Choroid plexus epithelial cell (primary cell): ENCODE data around the gene STT3A.

ENCODE experiments used
- DNase-seq: peaks from one replicate; pipeline ENCODE4 v3.0.0-alpha.2; 2010; ENCODE audit warnings: low read depth
- H3K4me3 ChIP-seq: 2 replicates; pipeline ENCODE4 v1.5.1; 2011; ENCODE audit warnings: low read depth, mild to moderate bottlenecking, control low read depth, low read length, moderate library complexity
- CTCF ChIP-seq: conservative IDR thresholded peaks from 2 replicates; pipeline ENCODE4 v1.5.1; 2011; ENCODE audit warnings: low read depth, mild to moderate bottlenecking, control low read depth, inconsistent platforms, low read length, moderate library complexity

The STT3A gene

DNA sequence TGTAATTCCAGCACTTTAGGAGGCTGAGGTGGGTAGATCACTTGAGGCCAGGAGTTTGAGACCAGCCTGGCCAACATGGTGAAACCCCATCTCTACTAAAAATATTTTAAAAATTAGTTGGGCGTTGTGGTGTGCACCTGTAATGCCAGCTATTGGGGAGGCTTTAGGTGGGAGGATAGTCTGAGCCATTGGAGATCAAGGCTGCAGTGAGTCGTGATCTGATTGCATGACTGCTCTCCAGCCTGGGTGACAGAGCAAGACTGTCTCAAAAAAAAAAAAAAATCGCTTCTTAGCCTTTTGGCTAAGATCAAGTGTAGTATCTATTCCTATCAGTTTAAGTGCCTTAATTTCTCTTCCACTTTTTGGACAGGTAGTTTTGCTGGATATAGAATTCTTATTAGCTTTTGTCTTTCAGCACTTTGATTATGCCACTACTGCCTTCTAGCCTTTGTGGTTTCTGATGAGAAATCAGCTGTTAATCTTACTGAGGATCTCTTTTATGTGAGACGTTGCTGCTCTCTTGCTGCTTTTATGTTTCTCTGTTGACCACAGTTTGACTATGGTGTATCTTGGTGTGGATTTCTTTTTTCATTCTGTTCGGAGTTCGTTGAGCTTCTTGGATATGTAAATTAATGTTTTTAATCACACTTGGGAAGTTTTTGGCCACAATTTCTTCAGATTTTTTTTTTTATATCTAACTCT, 57.0 kb downstream of the STT3A start:
- DNase-seq, result no peak
- no peak overlapping the region for H3K4me3 ChIP-seq
- no peak for TF ChIP-seq CTCF

DNA sequence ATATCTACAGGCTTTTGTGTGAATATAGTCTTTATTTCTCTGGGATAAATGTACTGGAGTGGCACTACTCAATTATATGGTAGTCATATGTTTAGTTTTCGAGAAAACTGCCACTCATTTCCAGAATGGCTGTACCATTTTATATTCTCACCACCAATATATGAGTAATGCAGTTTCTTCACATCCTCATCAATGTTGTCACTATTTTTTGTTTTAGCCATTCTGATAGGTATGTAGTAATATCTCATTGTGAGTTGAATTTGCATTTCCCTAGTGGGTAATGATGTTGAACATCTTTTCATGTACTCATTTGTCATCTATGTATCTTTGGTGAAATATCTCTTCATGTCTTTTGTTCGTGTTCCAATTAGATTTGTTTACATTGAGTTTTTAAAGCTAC, 70.0 kb downstream of the STT3A start:
- TF ChIP-seq CTCF, result no peak
- no peak for DNase-seq
- H3K4me3 ChIP-seq, result no peak overlapping the region

- no peak overlapping the region for H3K4me3 ChIP-seq
- TF ChIP-seq CTCF, result no peak
- peak; percentile 7 for DNase-seq
Observed at GRCh38 chr11:125663910-125664309, 71.3 kb downstream of the STT3A start.

GRCh38 chr11:125667151-125667550, 74.5 kb downstream of the STT3A start:
- TF ChIP-seq CTCF, result no peak
- no peak overlapping the region for H3K4me3 ChIP-seq
- DNase-seq, result no peak

DNA sequence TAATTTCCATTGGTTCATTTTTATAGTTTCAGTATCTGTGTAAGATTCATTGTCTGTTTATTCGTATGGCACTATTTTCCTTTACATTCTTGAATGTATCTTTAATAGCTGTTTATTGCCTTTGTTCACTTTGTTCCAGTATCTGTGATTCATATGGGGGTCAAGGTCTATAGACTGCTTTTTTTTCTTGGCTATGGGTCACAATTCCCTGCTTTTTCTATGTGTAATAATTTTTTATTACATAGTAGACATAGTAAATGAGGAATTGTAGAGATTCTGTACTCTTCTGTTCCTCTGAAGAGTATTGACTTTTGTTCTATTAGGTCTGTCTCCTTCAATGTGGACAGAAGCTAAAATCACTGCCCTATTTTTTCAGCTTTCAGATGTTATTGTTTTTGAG, 77.5 kb downstream of the STT3A start:
- DNase-seq, result no peak
- no peak overlapping the region for H3K4me3 ChIP-seq
- TF ChIP-seq CTCF, result no peak

DNA sequence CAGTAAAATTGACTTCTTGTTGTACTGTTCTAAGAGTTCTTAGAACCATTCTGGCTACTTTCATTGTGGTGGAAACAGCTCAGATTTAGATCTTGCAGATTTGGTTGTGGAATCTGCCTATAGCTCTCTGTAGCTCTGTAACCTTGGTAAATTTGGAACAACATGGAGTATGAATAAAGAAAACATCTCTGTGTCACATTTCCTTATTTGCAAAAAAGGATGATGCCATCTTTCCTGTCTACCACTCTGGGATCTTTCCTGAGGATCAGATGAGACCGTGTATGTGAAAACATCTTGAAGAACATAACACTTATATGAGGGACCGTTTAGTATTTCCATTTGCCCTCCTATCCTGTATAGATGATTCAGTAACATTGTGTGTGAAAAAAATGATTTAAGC, 78.9 kb downstream of the STT3A start:
- no peak for DNase-seq
- no peak for TF ChIP-seq CTCF
- H3K4me3 ChIP-seq, result no peak overlapping the region
